Measurements from ENCODE around the gene CHRNA1.

Gene CHRNA1

DNA sequence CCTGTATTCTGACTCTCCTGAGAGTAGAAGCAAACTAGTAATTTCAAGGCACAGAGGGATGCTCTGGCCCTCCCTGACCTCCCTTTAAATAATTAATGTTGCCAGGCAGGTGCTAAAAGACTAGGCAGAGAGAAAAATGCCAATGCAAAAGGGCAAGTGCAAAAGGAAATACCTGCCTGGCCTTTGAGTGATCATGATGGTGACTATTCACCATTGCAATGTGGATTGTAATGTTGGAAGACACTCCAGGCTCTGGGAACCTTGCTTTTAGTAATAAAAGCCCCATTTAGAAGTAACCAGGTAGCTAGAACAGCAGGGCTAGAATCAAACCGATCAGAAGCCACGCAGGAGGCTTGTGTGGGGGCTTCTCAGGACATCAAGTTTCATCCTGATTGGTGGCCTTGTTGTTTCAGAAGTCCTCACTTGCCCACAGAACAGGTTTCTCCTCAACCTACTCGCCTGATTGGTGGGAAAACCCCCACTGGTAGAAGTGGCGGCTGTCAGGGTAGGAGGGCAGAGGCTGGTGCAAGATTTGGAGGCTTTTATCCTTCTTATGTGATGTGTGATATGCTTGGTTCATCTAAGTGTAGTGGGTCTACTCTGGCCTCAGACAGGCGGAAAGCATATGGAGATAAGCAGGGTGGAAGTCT is 16.0 kb upstream of the CHRNA1 start:
- no peaks in the 10 kb centered on the region for H3K27me3 ChIP-seq (ENCODE audit: control insufficient read depth, insufficient read depth, low read length)
- no peaks in the 10 kb centered on the region for H3K9me3 ChIP-seq (ENCODE audit: control insufficient read depth, low read length)
- H3K4me1 ChIP-seq (ENCODE audit: control insufficient read depth, insufficient read depth, low read length): no peaks in the 10 kb centered on the region
- H3K4me3 ChIP-seq (ENCODE audit: low read length): no peak overlapping the region
- no peak overlapping the region for H3K9ac ChIP-seq (ENCODE audit: low read length)
- H3K36me3 ChIP-seq (ENCODE audit: control insufficient read depth, insufficient read depth, low read length): no peaks in the 10 kb centered on the region

DNA sequence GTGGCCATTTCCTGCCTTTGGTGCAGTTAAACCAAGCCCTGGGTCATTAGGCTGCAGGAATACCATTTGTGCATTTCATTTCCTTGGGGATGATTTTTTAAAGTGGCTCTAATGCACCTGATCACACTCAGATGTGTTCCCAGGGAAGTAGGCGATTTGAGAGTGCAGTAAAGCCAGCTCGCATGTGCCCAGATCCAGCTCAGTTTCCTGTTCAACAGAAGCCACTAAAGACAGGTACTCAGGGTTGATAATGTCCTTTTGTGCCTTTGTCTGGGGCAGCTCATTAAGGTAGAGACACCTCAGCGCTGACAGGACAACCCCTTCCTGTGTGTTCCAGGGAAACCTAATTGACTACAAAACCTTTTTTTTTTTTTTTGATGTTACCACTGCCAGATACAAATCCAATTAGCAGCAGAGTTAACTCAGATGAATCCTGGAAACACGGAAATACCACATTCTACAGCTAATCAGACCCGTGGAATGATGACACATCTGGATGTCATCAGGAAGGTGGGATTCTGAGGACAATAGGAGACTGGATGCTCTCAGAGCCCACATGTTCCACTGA is 15.2 kb upstream of the CHRNA1 start:
- Histone ChIP-seq H3K9me3 (ENCODE audit: control insufficient read depth, low read length) (no peaks in the 10 kb centered on the region), H3K27me3 (ENCODE audit: control insufficient read depth, insufficient read depth, low read length) (no peaks in the 10 kb centered on the region), H3K4me1 (ENCODE audit: control insufficient read depth, insufficient read depth, low read length) (no peaks in the 10 kb centered on the region), H3K4me3 (ENCODE audit: low read length) (no peak overlapping the region), H3K36me3 (ENCODE audit: control insufficient read depth, insufficient read depth, low read length) (no peaks in the 10 kb centered on the region), H3K9ac (ENCODE audit: low read length) (no peak overlapping the region)

- H3K4me1 ChIP-seq (ENCODE audit: control insufficient read depth, insufficient read depth, low read length): no peaks in the 10 kb centered on the region
- no peaks in the 10 kb centered on the region for H3K9me3 ChIP-seq (ENCODE audit: control insufficient read depth, low read length)
- no peak overlapping the region for H3K4me3 ChIP-seq (ENCODE audit: low read length)
- H3K27me3 ChIP-seq (ENCODE audit: control insufficient read depth, insufficient read depth, low read length): no peaks in the 10 kb centered on the region
- H3K36me3 ChIP-seq (ENCODE audit: control insufficient read depth, insufficient read depth, low read length): no peaks in the 10 kb centered on the region
- no peak overlapping the region for H3K9ac ChIP-seq (ENCODE audit: low read length)
Observed at GRCh38 chr2:174778085-174778981, 14.1 kb upstream of the CHRNA1 start.

DNA sequence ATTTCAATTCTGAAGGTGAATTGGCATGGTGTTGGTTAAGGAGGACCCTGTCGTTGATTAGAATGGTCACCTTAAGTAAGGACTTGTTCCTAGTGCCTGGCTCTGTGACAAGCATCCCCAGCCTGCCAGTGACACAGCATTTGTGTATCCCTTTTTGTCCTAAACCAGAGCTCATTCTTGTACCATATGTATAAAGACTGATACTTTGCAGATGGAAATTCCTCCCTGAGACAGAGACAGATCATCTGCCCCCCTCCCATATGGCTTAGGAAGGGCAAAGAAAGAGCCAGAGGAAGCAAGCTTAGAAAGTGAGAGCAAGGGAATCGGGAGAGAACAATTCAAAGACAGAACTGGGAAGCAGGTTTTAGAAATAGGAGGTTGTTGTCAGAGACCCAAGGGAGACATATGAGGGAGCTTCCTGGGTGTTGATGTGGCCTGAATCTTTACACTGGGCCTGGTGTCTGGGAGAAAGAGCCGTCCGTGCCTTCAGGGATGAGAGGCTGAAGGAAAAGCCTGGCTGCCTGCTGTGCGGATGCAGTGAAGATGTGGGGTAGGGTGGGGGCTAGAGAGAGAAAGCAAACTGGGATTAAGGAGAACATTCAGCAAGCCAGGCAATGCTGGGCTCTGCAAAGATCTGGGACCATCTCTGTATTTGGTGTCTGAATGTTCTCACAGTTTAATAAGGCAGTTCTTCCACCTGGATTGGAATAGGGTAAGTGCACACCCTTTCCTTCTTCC is 13.2 kb upstream of the CHRNA1 start:
- H3K4me1 ChIP-seq (ENCODE audit: control insufficient read depth, insufficient read depth, low read length): no peaks in the 10 kb centered on the region
- no peak overlapping the region for H3K9ac ChIP-seq (ENCODE audit: low read length)

GRCh38 chr2:174776675-174777074 is 12.4 kb upstream of the CHRNA1 start:
- Histone ChIP-seq H3K9me3 (ENCODE audit: control insufficient read depth, low read length) (no peaks in the 10 kb centered on the region), H3K27me3 (ENCODE audit: control insufficient read depth, insufficient read depth, low read length) (no peaks in the 10 kb centered on the region), H3K36me3 (ENCODE audit: control insufficient read depth, insufficient read depth, low read length) (no peaks in the 10 kb centered on the region), H3K4me1 (ENCODE audit: control insufficient read depth, insufficient read depth, low read length) (peaks cover 7% of the 10 kb centered on the region), H3K9ac (ENCODE audit: low read length) (no peak overlapping the region), H3K4me3 (ENCODE audit: low read length) (no peak overlapping the region)

More for the DNA sequence above, 13.2 kb upstream of the CHRNA1 start:
- Histone ChIP-seq H3K36me3 (ENCODE audit: control insufficient read depth, insufficient read depth, low read length) (no peaks in the 10 kb centered on the region), H3K27me3 (ENCODE audit: control insufficient read depth, insufficient read depth, low read length) (no peaks in the 10 kb centered on the region), H3K9me3 (ENCODE audit: control insufficient read depth, low read length) (no peaks in the 10 kb centered on the region), H3K4me3 (ENCODE audit: low read length) (no peak overlapping the region)

- no peak overlapping the region for H3K9ac ChIP-seq (ENCODE audit: low read length)
- no peaks in the 10 kb centered on the region for H3K27me3 ChIP-seq (ENCODE audit: control insufficient read depth, insufficient read depth, low read length)
- H3K36me3 ChIP-seq (ENCODE audit: control insufficient read depth, insufficient read depth, low read length): no peaks in the 10 kb centered on the region
- H3K4me3 ChIP-seq (ENCODE audit: low read length): no peak overlapping the region
- no peaks in the 10 kb centered on the region for H3K9me3 ChIP-seq (ENCODE audit: control insufficient read depth, low read length)
- H3K4me1 ChIP-seq (ENCODE audit: control insufficient read depth, insufficient read depth, low read length): peaks cover 8% of the 10 kb centered on the region
Observed at GRCh38 chr2:174776223-174776622, 12.0 kb upstream of the CHRNA1 start.

DNA sequence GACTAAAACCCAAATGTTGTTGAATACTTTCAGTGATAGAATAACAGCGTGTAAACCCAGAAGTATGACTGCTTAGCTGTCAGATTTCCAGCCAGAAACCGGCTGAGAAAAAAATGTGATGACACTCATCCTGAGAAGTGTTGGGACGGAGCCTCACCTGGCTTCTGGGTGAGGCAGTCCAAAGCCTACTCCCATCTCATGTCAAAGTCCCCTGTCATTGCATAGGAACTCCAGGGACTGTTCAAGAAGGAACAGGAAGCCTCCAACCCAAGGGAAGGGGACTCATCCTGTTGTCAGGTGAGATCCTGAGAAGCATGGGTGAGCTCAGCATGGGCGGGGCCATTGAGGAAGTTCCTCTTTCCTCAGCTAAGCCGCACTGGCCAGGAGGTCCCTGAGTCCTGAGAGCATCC is 11.3 kb upstream of the CHRNA1 start:
- Histone ChIP-seq H3K4me1 (ENCODE audit: control insufficient read depth, insufficient read depth, low read length) (peaks cover 8% of the 10 kb centered on the region), H3K27me3 (ENCODE audit: control insufficient read depth, insufficient read depth, low read length) (no peaks in the 10 kb centered on the region), H3K9me3 (ENCODE audit: control insufficient read depth, low read length) (no peaks in the 10 kb centered on the region), H3K36me3 (ENCODE audit: control insufficient read depth, insufficient read depth, low read length) (no peaks in the 10 kb centered on the region), H3K9ac (ENCODE audit: low read length) (no peak overlapping the region), H3K4me3 (ENCODE audit: low read length) (no peak overlapping the region)

DNA sequence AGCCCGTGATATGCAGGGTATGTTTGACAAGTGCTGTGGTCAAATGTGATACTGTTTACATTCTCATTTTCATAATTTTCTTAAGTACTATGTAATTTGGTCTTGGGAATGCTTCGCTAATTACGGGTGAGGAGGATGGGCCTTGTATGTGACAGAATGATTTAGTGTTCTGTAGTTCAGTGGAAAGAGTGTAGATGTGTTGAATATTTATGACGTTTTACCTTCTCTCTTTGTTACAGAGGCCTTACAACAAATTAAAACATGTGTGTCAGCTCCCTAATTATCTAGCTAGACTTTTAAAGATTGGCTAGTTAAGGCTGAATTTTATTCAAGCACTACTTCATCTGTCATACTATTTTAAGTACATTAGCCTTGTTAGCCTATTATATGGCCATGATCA is 10.6 kb upstream of the CHRNA1 start:
- Histone ChIP-seq H3K9ac (ENCODE audit: low read length) (no peak overlapping the region), H3K36me3 (ENCODE audit: control insufficient read depth, insufficient read depth, low read length) (no peaks in the 10 kb centered on the region), H3K4me1 (ENCODE audit: control insufficient read depth, insufficient read depth, low read length) (peaks cover 8% of the 10 kb centered on the region), H3K27me3 (ENCODE audit: control insufficient read depth, insufficient read depth, low read length) (no peaks in the 10 kb centered on the region), H3K9me3 (ENCODE audit: control insufficient read depth, low read length) (no peaks in the 10 kb centered on the region), H3K4me3 (ENCODE audit: low read length) (no peak overlapping the region)

DNA sequence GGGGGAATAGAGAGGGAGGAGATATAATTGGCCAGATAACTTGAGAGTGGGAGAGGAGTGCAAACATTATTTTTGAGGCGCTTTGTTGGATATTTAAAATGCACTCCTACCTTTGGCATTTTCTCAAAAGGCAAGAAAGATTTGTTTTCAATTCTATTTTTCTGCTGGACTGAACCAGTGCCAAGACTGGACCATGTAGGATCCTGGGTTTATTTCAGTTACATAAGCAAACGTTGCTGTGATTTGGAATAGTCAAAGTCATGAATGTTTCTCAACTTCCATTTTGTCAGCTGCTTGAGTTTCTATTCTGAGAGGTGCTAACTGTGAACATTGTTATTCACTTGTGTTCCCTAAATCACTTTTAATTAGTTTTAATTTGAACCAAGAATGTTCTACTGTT is 8.9 kb upstream of the CHRNA1 start:
- peaks cover 8% of the 10 kb centered on the region for H3K4me1 ChIP-seq (ENCODE audit: control insufficient read depth, insufficient read depth, low read length)
- no peaks in the 10 kb centered on the region for H3K27me3 ChIP-seq (ENCODE audit: control insufficient read depth, insufficient read depth, low read length)
- H3K4me3 ChIP-seq (ENCODE audit: low read length): no peak overlapping the region
- no peaks in the 10 kb centered on the region for H3K36me3 ChIP-seq (ENCODE audit: control insufficient read depth, insufficient read depth, low read length)
- H3K9ac ChIP-seq (ENCODE audit: low read length): no peak overlapping the region
- no peaks in the 10 kb centered on the region for H3K9me3 ChIP-seq (ENCODE audit: control insufficient read depth, low read length)

DNA sequence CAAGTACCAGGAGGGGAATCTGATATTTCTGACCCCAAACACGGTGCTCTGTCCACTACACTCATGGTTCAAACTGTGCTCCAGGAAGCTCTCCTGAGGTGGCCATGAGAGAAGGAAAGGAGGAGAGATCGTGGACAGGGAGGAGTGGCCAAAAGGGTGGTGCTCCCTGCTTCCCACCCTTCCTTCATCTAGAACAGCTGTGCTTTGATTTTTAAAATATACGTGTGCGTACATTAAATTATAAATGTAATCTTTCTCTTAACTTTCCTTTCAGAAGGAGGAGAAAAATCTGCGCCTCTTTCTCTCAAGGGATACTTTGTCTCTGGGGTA is 8.2 kb upstream of the CHRNA1 start:
- H3K36me3 ChIP-seq (ENCODE audit: control insufficient read depth, insufficient read depth, low read length): no peaks in the 10 kb centered on the region
- no peaks in the 10 kb centered on the region for H3K9me3 ChIP-seq (ENCODE audit: control insufficient read depth, low read length)
- no peaks in the 10 kb centered on the region for H3K27me3 ChIP-seq (ENCODE audit: control insufficient read depth, insufficient read depth, low read length)
- H3K9ac ChIP-seq (ENCODE audit: low read length): no peak overlapping the region
- H3K4me3 ChIP-seq (ENCODE audit: low read length): no peak overlapping the region
- peaks cover 8% of the 10 kb centered on the region for H3K4me1 ChIP-seq (ENCODE audit: control insufficient read depth, insufficient read depth, low read length)

GRCh38 chr2:174771631-174772471 is 7.6 kb upstream of the CHRNA1 start:
- Histone ChIP-seq H3K27me3 (ENCODE audit: control insufficient read depth, insufficient read depth, low read length) (no peaks in the 10 kb centered on the region), H3K9ac (ENCODE audit: low read length) (no peak overlapping the region), H3K36me3 (ENCODE audit: control insufficient read depth, insufficient read depth, low read length) (no peaks in the 10 kb centered on the region), H3K4me1 (ENCODE audit: control insufficient read depth, insufficient read depth, low read length) (peaks cover 8% of the 10 kb centered on the region), H3K9me3 (ENCODE audit: control insufficient read depth, low read length) (no peaks in the 10 kb centered on the region), H3K4me3 (ENCODE audit: low read length) (no peak overlapping the region)

Data from mucosa of stomach (tissue), 1 donor.